SK-N-SH (cell line): ENCODE results near the gene SLC66A2. TPM values are rescaled to one million over a fixed set of nuclear protein-coding genes. Genes with fewer than 3 reads are reported as not detected.

Experiments used
- CTCF ChIA-PET: fragments of 300-600, 350-600 bp; formaldehyde crosslinking; extraction: SDS; loops from one replicate; lab custom pipeline; 2021; lab: Yijun Ruan, JAX
- POLR2A ChIA-PET: fragments of 350-600 bp; sonication (Branson Sonifier 250); formaldehyde crosslinking; extraction: SDS; loops from one replicate; lab custom pipeline; 2020; ENCODE audit warnings: antibody characterized with exemption, inconsistent platforms; lab: Yijun Ruan, JAX
- DNase-seq: peaks from one replicate; pipeline ENCODE4 v3.0.0; 2012
- H2AFZ ChIP-seq: fragments of 200-600 bp; sonication (generic); 2 replicates; pipeline ENCODE4 v1.8.1; 2016; ENCODE audit warnings: antibody characterized with exemption, mild to moderate bottlenecking, low read depth
- H3F3A ChIP-seq: fragments of 200-600 bp; sonication (generic); replicated peaks from 2 replicates; pipeline ENCODE3; 2016; ENCODE audit warnings: antibody characterized with exemption, mild to moderate bottlenecking; ENCODE audit not compliant: insufficient read depth
- H3K27ac ChIP-seq, 2 experiments: fragments of 200-500 bp in 1 of 2; fragments of 200-600 bp in 1 of 2; sonication (Bioruptor generic) in 1 of 2; sonication (generic), shearing (Covaris generic) in 1 of 2; 2 replicates each; pipeline versions ENCODE4 v1.5.1 to v1.6.1; 2014 to 2016; ENCODE audit warnings: low read depth in 2 of 2, inconsistent platforms in 1 of 2, low read length in 1 of 2, mild to moderate bottlenecking in 1 of 2, mixed read lengths in 1 of 2
- H3K27me3 ChIP-seq: fragments of 200-600 bp; sonication (generic), shearing (Covaris generic); 2 replicates; pipeline ENCODE4 v1.6.1; 2016; ENCODE audit warnings: mixed run types; ENCODE audit not compliant: insufficient read depth
- H3K36me3 ChIP-seq, 2 experiments: fragments of 200-500 bp in 1 of 2; fragments of 200-600 bp in 1 of 2; sonication (Bioruptor generic) in 1 of 2; sonication (generic) in 1 of 2; replicated peaks in 1 of 2; 2 replicates each; pipeline versions ENCODE3 to v1.5.1; 2014 to 2016; ENCODE audit warnings: low read length in 1 of 2, mild to moderate bottlenecking in 1 of 2; ENCODE audit not compliant: insufficient read depth in 2 of 2, control insufficient read depth in 1 of 2
- H3K4me1 ChIP-seq, 2 experiments: fragments of 200-500 bp in 1 of 2; fragments of 200-600 bp in 1 of 2; sonication (Bioruptor generic) in 1 of 2; sonication (generic), shearing (Covaris generic) in 1 of 2; 2 replicates each; pipeline versions ENCODE4 v1.5.1 to v1.6.1; 2014 to 2016; ENCODE audit warnings: low read depth in 1 of 2, low read length in 1 of 2, mixed run types in 1 of 2; ENCODE audit not compliant: insufficient read depth in 2 of 2, control insufficient read depth in 1 of 2
- H3K4me2 ChIP-seq: fragments of 200-600 bp; sonication (generic), shearing (Covaris generic); 2 replicates; pipeline ENCODE4 v1.6.1; 2017; ENCODE audit warnings: mixed run types
- H3K4me3 ChIP-seq, 2 experiments: fragments of 200-500 bp in 1 of 2; fragments of 200-600 bp in 1 of 2; sonication (Bioruptor generic) in 1 of 2; sonication (generic), shearing (Covaris generic) in 1 of 2; 2 replicates each; pipeline versions ENCODE4 v1.5.1 to v1.8.1; 2014 to 2016; ENCODE audit warnings: low read depth in 2 of 2, inconsistent platforms in 1 of 2, low read length in 1 of 2, mild to moderate bottlenecking in 1 of 2, mixed read lengths in 1 of 2, moderate library complexity in 1 of 2
- H3K79me2 ChIP-seq: fragments of 200-600 bp; sonication (generic); 2 replicates; pipeline ENCODE4 v1.8.1; 2017; ENCODE audit warnings: mild to moderate bottlenecking; ENCODE audit not compliant: insufficient read depth
- H3K9ac ChIP-seq: fragments of 200-600 bp; sonication (generic); 2 replicates; pipeline ENCODE4 v1.6.1; 2017; ENCODE audit warnings: mixed run types
- H3K9me2 ChIP-seq: fragments of 200-600 bp; sonication (generic); 2 replicates; pipeline ENCODE4 v1.6.1; 2017; ENCODE audit warnings: mixed run types
- H3K9me3 ChIP-seq: fragments of 200-600 bp; sonication (generic); 2 replicates; pipeline ENCODE4 v1.6.1; 2017; ENCODE audit warnings: mixed run types, mild to moderate bottlenecking, moderate library complexity
- H4K20me1 ChIP-seq: fragments of 200-600 bp; sonication (generic); 2 replicates; pipeline ENCODE4 v1.6.1; 2017; ENCODE audit warnings: mild to moderate bottlenecking, mixed run types; ENCODE audit not compliant: insufficient read depth
- CHD2 ChIP-seq: fragments of 150-350 bp; IDR thresholded peaks from 2 replicates; pipeline ENCODE4 v1.6.1; 2018; ENCODE audit warnings: low read length; ENCODE audit not compliant: partially characterized antibody
- ELF1 ChIP-seq: IDR thresholded peaks from 2 replicates; pipeline ENCODE4 v1.4.0; 2012
- FOSL2 ChIP-seq: IDR thresholded peaks from 2 replicates; pipeline ENCODE4 v1.4.0; 2012; ENCODE audit warnings: low read depth, mild to moderate bottlenecking, moderate library complexity, borderline replicate concordance
- MAX ChIP-seq: IDR thresholded peaks from 2 replicates; pipeline ENCODE4 v1.4.0; 2012; ENCODE audit warnings: low read depth
- MXI1 ChIP-seq: IDR thresholded peaks from 2 replicates; pipeline ENCODE4 v1.6.1; 2012; ENCODE audit warnings: mild to moderate bottlenecking, low read depth, low read length, improper control_type of control experiment
- NFIC ChIP-seq: IDR thresholded peaks from 2 replicates; pipeline ENCODE4 v1.4.0; 2012; ENCODE audit warnings: borderline replicate concordance
- PBX3 ChIP-seq: IDR thresholded peaks from 2 replicates; pipeline ENCODE4; 2012
- POLR2AphosphoS5 ChIP-seq: IDR thresholded peaks from 2 replicates; pipeline ENCODE4 v1.6.1; 2012; ENCODE audit warnings: low read depth, low read length
- REST ChIP-seq: IDR thresholded peaks from 2 replicates; pipeline ENCODE4 v1.6.1; 2012; ENCODE audit warnings: mild to moderate bottlenecking, low read depth, low read length, moderate library complexity
- TAF1 ChIP-seq: IDR thresholded peaks from 2 replicates; pipeline ENCODE4 v1.6.1; 2012; ENCODE audit warnings: low read depth, mild to moderate bottlenecking, low read length, moderate library complexity, borderline replicate concordance
- TCF12 ChIP-seq: IDR thresholded peaks from 2 replicates; pipeline ENCODE4 v1.4.0; 2012
- USF1 ChIP-seq: IDR thresholded peaks from 2 replicates; pipeline ENCODE4 v1.4.0; 2012; ENCODE audit warnings: low read depth, borderline replicate concordance
- YY1 ChIP-seq: IDR thresholded peaks from 2 replicates; pipeline ENCODE4 v1.4.0; 2012; ENCODE audit warnings: low read depth, mild to moderate bottlenecking
- WGBS: methylation state at CpG from one replicate; pipeline ENCODE4 v1.1.6; 2017; ENCODE audit warnings: low lambda C conversion rate; 5-methylcytosine and 5-hydroxymethylcytosine counted together
- polyA plus RNA-seq, 3 experiments: library from polyadenylated mRNA; depleted of rRNA; stranded (reverse); fragments of >200 nt; gene quantifications; 2 replicates each; pipeline ENCODE4 v1.2.3, GENCODE V29; 2012

Gene SLC66A2
- polyA plus RNA-seq, 1 of the 3 experiments (the other 2 are of a cell fraction) = 14.5 TPM

GRCh38 chr18:79940126-79940813, 11.2 kb downstream of the SLC66A2 start:
- H3K36me3 ChIP-seq = peaks cover 8 to 25% of the 10 kb centered on the region in 2 experiments
- H3K4me1 ChIP-seq = no peaks in the 10 kb centered on the region; a peak in 1 of 4 replicates
- H2AFZ ChIP-seq = no peak overlapping the region
- H3K4me2 ChIP-seq = no peak overlapping the region
- no peaks in the 10 kb centered on the region for H3K9me3 ChIP-seq
- CTCF ChIA-PET = no interaction called here
- no peak for TF ChIP-seq FOSL2
- no peak for TF ChIP-seq TCF12
- TF ChIP-seq PBX3 = no peak
- no peak for TF ChIP-seq REST
- TF ChIP-seq ELF1 = no peak
- TF ChIP-seq USF1 = no peak
- TF ChIP-seq TAF1 = no peak
- TF ChIP-seq POLR2AphosphoS5 = no peak
- TF ChIP-seq CHD2 = no peak
- no peak for TF ChIP-seq YY1
- no peak for TF ChIP-seq MAX
- TF ChIP-seq MXI1 = no peak
- no peak for TF ChIP-seq NFIC
- peaks cover 45% of the 10 kb centered on the region; the same call in 1 of the 2 replicates for H3K79me2 ChIP-seq
- WGBS = 97% methylated on average over 18 of the region's 18 CpGs
- H4K20me1 ChIP-seq = 0 out of 2 replicates have a peak, but pooled peaks cover 11% of the 10 kb centered on the region
- no peaks in the 10 kb centered on the region for H3F3A ChIP-seq
- no peak overlapping the region for H3K27ac ChIP-seq
- no peaks in the 10 kb centered on the region for H3K9me2 ChIP-seq
- no peaks in the 10 kb centered on the region for H3K27me3 ChIP-seq
- DNase-seq = no peak
- POLR2A ChIA-PET = no interaction called here
- no peak overlapping the region for H3K4me3 ChIP-seq
- H3K9ac ChIP-seq = no peak overlapping the region
